Calu3 (cell line): ENCODE data around the gene GRB10. TPM values are rescaled to one million over a fixed set of nuclear protein-coding genes. Genes with fewer than 3 reads are reported as not detected.

Experiments
- BruUV-seq: library from RNA; stranded (reverse); fragments of 400-500 nt; replicated peaks from 2 replicates; lab custom pipeline; 2021; lab: Mats Ljungman, UMichigan
- CTCF ChIA-PET: fragments of 300-600 bp; sonication (Branson Sonifier 250); formaldehyde crosslinking; loops from one replicate; lab custom pipeline; 2022; ENCODE audit warnings: antibody characterized with exemption; lab: Charles Lee
- DNase-seq: peaks from one replicate; pipeline ENCODE4 v3.0.0; 2022
- H3K27ac Mint-ChIP-seq: one replicate; pipeline ENCODE4 v1.8.0; 2022; ENCODE audit warnings: mixed read lengths; ENCODE audit not compliant: unreplicated experiment
- H3K27me3 Mint-ChIP-seq: one replicate; pipeline ENCODE4 v1.8.0; 2022; ENCODE audit warnings: mixed read lengths; ENCODE audit not compliant: unreplicated experiment
- H3K36me3 Mint-ChIP-seq: one replicate; pipeline ENCODE4 v1.8.0; 2022; ENCODE audit warnings: mild to moderate bottlenecking, moderate library complexity, mixed read lengths; ENCODE audit not compliant: insufficient read depth, unreplicated experiment
- H3K4me1 Mint-ChIP-seq: one replicate; pipeline ENCODE4 v1.8.0; 2022; ENCODE audit warnings: mild to moderate bottlenecking, low read depth, mixed read lengths; ENCODE audit not compliant: unreplicated experiment
- H3K4me3 Mint-ChIP-seq: one replicate; pipeline ENCODE4 v1.8.0; 2022; ENCODE audit warnings: mild to moderate bottlenecking, low read depth, moderate library complexity, mixed read lengths; ENCODE audit not compliant: unreplicated experiment
- H3K9me3 Mint-ChIP-seq: one replicate; pipeline ENCODE4 v1.8.0; 2022; ENCODE audit warnings: low read depth, mixed read lengths; ENCODE audit not compliant: unreplicated experiment
- intact Hi-C: fragments of 100-400 bp; cut with micrococcal nuclease; formaldehyde crosslinking; loops from one replicate; pipeline ENCODE4 v1.10.0; 2022; ENCODE audit not compliant: unreplicated experiment
- total RNA-seq: library from RNA; stranded (reverse); gene quantifications from 2 replicates; pipeline ENCODE4 v1.2.3, GENCODE V29; 2022
- TF ChIP-seq, protein P1 (sequence below): fragments of 200-600 bp; IDR thresholded peaks from one replicate; pipeline ENCODE4 v1.8.0; 2022; ENCODE audit warnings: antibody characterized with exemption; ENCODE audit not compliant: unreplicated experiment

Gene GRB10
- total RNA-seq, 1 experiment from 2014 or later: 90.6 TPM

DNA sequence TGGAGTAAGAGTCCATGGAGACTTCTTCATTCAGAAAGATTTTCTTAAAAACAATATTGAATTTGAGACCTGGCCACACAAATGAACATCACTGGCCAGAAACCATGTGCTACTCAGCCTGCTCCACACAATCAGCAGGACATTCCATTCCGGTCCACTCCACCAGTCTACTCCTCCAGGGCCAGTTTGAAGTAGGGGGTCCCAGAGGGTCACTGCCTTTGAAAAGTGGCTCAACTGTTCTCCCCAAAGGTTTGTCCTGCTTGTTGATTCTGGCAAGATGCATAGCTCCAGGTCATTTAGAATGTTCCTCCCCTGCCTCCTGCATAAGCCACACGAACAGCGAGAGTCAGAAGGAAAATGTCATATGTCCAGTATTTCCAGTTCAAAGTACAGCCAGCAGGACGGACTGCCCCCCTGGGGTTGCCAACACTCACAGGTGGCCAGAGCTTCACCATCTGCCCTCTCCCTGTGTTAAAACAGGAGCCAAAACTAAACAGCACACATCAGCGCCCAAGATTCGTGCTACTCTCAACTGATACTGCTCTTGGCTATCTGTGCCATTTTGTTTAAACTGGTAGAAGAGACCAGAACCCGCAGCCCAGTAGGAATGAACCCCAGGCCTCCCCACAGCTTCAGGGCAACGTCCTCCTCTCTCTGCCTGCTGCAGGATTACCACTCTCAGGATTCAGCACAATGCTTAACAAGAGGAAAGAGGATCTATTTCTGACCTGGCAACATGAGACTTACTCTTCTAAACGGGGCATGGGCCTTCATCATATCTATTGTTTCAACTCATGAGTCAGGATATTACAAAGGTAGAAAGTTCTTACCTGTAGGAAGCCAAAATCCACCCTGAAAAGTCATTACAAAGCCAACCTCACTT lies 11.3 kb downstream of the GRB10 start:
- no peaks in the 10 kb centered on the region for H3K27me3 Mint-ChIP-seq
- H3K36me3 Mint-ChIP-seq: peaks cover 9% of the 10 kb centered on the region
- DNase-seq: peak; percentile 62
- peaks cover 60% of the 10 kb centered on the region for H3K4me1 Mint-ChIP-seq
- no TSS peak for BruUV-seq
- peak overlapping the region; percentile 44 for H3K4me3 Mint-ChIP-seq
- CTCF ChIA-PET: interaction anchor here (0.6 kb wide), 2 partner anchors 38 to 231 kb away, joined by 3 to 5 read pairs; no protein-coding TSS in a partner anchor
- intact Hi-C loops: no loop called here
- TF ChIP-seq, protein P1, sequence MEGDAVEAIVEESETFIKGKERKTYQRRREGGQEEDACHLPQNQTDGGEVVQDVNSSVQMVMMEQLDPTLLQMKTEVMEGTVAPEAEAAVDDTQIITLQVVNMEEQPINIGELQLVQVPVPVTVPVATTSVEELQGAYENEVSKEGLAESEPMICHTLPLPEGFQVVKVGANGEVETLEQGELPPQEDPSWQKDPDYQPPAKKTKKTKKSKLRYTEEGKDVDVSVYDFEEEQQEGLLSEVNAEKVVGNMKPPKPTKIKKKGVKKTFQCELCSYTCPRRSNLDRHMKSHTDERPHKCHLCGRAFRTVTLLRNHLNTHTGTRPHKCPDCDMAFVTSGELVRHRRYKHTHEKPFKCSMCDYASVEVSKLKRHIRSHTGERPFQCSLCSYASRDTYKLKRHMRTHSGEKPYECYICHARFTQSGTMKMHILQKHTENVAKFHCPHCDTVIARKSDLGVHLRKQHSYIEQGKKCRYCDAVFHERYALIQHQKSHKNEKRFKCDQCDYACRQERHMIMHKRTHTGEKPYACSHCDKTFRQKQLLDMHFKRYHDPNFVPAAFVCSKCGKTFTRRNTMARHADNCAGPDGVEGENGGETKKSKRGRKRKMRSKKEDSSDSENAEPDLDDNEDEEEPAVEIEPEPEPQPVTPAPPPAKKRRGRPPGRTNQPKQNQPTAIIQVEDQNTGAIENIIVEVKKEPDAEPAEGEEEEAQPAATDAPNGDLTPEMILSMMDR: no peak
- H3K27ac Mint-ChIP-seq: peak overlapping the region; percentile 70
- no peaks in the 10 kb centered on the region for H3K9me3 Mint-ChIP-seq

DNA sequence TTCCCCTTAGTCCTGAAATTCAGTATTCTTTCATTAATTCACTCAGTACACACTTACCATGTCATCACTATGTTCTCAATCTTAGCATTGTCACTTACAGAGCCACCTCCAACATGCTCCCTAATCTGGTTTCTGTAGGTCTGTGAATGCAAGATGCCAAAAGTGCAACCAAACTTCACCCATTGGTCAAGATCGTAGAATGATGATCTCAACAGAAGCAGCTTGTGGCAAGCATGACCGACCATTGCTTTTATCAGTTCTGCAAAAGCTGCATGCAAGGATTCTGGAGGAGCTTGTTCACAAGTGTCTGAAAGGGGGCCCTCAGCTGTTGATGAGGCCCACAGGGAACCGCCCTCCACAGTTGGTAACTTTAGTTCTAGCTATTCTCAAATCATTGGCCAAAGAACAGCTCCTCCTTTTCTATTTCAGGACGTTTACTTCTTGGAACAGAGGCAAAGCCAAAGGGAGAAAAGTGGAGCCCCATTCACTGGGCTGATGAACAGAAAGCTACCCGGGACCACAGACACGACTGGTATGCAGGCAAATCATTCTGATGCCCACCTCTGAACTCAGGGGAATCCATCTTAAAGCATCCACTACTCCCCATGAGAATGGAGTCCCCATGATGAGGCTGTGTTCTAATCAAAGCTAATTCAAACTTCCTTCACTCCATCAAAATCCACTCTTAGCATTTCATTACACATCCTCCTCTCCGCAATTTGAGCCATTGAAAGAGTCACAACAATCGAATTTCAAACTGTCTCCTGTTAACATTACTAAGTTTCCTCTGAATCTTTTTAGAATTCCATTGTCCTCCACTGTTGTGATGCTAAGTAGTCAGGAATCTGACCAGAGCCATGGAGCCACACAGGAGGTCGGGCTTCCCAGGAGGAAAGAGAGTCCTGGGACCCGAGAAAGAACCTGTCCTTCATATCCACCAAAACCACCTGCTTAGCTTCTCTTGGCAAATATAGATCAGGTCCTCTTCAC lies 13.9 kb downstream of the GRB10 start:
- CTCF ChIA-PET: interaction anchor here (1.0 kb wide), 2 partner anchors 13 to 372 kb away, joined by 3 read pairs; no protein-coding TSS in a partner anchor

DNA sequence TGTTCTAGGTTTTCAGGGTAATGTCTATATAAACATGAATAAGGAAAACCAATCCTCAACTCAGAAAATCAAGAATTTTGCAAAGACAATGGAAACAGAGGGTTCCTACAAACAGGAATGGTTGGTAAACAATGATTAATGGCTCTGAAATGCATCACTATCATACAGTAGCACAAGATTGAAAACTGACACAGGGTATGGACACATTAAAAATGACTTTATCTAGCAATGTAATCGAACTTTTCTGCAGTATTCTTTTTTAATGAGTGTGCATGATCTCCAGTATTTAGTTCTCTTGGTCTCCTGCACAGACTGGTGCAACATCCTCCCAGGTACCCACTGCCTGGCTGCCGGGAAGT lies 15.9 kb downstream of the GRB10 start:
- peaks cover 9% of the 10 kb centered on the region for H3K36me3 Mint-ChIP-seq
- intact Hi-C loops: no loop called here
- CTCF ChIA-PET: no interaction called here
- no peaks in the 10 kb centered on the region for H3K27me3 Mint-ChIP-seq
- no peak for DNase-seq
- TF ChIP-seq, protein P1: no peak
- BruUV-seq: no TSS peak
- H3K27ac Mint-ChIP-seq: no peak overlapping the region
- H3K9me3 Mint-ChIP-seq: peaks cover 3% of the 10 kb centered on the region
- H3K4me3 Mint-ChIP-seq: no peak overlapping the region
- peaks cover 58% of the 10 kb centered on the region for H3K4me1 Mint-ChIP-seq

More for the DNA sequence above, 13.9 kb downstream of the GRB10 start:
- Mint-ChIP-seq H3K4me1 (peaks cover 62% of the 10 kb centered on the region), H3K27ac (no peak overlapping the region), H3K27me3 (no peaks in the 10 kb centered on the region), H3K4me3 (no peak overlapping the region), H3K9me3 (peaks cover 3% of the 10 kb centered on the region), H3K36me3 (peaks cover 9% of the 10 kb centered on the region)
- TF ChIP-seq, protein P1: no peak
- intact Hi-C loops: no loop called here
- DNase-seq: no peak
- no TSS peak for BruUV-seq

DNA sequence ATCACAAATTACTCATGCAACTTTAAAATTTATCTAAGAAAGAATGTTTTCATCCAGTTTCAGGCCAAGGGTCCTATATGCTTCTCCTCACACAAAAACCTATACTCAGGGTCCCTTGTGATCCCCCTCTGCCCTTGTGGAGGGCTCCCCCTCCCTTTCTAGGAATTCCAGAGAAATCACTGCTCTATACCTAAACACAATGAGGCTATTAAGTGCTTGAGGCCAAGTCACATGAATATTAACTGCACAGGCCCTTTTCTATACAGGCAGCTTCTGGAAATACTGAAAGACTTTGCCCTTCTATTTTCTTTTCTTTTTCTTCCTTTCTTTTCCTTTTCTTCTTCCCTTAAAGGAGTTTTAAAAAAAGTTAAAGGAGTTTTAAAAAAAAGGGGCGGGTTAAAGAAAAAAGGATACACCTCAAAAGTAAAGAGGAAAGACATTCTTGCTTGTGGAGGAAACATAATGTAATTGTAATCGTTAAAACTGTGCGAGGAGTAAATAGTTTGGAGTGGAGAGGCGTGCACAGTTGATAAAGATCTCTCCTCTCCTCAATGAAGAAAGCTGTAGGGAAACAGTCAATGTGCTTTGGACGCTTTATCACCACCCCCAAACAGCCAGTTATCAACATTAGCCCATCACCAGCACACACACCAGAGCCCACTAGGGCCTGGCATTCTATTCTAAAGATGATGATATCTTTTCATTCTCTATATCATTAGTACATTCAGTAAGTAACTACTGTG lies 16.4 kb downstream of the GRB10 start:
- H3K4me1 Mint-ChIP-seq: peaks cover 52% of the 10 kb centered on the region
- H3K27ac Mint-ChIP-seq: no peak overlapping the region
- peaks cover 3% of the 10 kb centered on the region for H3K36me3 Mint-ChIP-seq
- no peak for DNase-seq
- H3K4me3 Mint-ChIP-seq: no peak overlapping the region
- peaks cover 3% of the 10 kb centered on the region for H3K9me3 Mint-ChIP-seq
- H3K27me3 Mint-ChIP-seq: no peaks in the 10 kb centered on the region
- intact Hi-C loops: no loop called here
- CTCF ChIA-PET: no interaction called here
- BruUV-seq: no TSS peak
- TF ChIP-seq, protein P1: no peak
